IPS DF 4.7 (cell line): ENCODE data around the gene MLPH.

Experiments used
- DNase-seq: peaks from one replicate; pipeline ENCODE4 v3.0.0-alpha.2; 2013; ENCODE audit warnings: low spot score; ENCODE audit errors: extremely low read depth

Gene MLPH

DNA sequence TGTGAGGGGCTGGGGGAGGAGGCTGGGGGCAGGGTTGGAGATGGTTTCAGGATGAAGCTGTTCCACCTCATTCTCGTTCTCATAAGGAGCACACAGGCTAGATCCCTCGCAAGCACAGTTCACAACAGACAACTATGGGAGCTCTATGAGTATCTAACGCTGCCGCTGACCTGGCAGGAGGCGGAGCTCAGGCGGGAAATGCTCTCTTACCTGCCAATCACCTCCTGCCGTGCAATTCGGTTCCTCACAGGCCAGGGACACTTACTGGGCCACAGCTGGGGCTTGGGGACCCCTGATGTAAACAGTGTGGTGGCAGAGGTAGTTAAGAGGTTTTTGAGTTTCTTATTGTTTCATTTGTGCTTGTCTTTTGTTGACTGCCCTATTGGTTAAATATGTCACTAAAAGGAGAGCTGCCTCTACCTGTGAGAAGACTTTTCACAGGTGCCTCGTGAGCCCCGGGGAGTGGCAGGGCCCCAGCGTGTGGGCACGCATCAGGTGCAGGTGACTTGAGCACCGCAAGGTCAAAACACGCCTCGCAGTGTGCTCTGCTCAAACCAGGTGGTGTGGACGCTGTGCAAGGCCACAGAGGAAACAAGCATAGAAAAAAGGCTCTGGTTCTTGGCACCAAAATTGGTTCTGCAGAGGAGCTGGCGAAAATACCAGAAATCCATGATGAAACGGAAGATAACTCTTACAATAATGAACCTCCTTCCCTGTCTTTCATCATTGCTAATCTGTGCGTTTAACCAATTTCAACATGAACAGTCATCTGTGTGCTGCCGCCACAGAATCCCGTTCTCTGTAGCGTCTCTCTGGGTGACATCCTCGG lies 10.2 kb downstream of the MLPH start:
- DNase-seq, result no peak

DNA sequence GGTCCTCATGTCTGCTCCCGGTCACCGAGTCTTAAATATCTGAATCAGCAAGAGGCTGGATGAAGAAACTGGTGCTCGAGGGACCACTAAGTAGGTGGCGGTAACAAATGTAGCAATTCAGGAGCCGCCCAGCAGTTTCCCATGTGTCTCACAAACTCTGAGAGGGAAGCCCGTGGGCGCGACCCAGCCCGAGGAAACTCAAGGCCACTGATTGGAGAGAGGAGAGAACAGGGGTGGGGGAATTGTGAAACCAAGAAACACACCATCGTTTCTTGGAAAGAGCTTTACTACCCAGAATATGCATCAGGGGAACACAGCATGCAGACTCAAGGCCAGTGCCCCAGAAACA lies 10.8 kb downstream of the MLPH start:
- DNase-seq, result no peak

DNA sequence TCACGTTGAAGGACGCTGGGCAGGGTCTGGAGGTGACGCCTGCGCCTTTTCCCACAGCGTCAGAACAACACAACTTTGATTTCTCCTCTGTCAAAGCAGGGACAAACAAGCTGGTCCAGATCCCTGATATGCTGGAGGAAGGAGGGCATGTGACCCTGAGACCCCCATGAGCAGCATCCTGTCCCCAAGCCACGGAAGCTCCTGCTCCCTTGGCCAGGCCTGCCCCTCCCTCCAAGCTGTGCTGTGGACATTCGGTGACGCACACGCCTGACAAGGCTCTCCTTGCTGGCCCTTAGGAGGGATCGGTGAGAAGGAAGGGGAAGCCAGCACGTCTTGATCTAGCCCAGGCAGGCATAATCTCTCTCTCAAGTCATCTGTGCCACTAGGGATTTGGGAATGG lies 11.3 kb downstream of the MLPH start:
- DNase-seq, result no peak

DNA sequence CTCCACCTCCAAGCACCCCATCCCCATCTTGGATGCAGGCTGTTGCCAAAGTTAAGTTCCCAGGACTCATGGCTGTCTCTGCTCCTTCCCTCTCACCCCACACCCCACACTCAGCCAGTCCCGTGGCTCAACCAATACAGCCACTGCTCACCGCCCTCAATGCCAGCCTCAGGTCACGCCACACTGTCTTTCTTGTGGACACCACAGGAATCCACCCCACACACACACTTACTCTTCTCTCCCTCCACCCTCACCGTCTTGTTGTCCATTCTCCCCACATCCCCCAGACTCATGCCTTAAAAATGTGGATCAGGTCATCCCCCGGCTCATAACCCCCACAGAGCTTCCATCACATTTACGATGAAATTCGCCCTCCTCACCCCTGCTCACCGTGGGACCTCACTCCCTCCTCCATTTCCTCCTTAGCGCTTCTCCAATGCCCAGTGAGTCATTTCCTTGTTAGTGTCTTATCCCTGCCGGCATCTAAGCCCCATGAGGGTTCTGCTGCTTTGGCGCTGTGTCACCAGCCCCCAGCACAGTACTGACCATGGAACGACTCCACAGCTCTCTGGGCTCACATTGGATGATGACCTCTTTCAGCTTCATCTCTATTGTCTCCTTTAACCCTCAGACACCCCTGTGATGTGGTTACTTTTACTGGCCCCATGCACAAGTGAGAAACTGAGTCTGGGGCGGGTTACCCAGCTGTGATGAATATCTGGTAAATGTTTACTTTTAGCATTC lies 13.8 kb downstream of the MLPH start:
- DNase-seq, result no peak

GRCh38 chr2:237501892-237502513 lies 15.0 kb downstream of the MLPH start:
- DNase-seq, result no peak

DNA sequence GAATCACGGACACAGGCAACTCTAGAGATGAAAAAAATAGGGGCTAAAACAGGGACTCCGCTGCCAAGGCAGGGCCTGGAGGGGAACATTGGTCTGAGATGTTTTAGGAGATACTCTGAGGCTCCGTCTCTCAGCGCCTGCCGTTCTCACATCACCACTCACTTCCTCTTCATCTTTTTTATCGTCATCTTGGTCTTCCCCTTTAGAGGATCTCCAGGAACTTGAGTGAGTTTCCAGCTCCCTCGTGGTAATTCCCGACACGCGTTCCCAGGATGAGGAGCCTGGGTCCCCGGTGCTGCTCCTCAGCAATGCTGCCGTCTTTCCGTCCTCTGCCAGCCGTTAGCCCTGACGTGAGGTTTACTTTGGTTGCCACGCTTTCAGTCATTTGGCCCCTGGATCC lies 16.1 kb downstream of the MLPH start:
- DNase-seq, result no peak

DNA sequence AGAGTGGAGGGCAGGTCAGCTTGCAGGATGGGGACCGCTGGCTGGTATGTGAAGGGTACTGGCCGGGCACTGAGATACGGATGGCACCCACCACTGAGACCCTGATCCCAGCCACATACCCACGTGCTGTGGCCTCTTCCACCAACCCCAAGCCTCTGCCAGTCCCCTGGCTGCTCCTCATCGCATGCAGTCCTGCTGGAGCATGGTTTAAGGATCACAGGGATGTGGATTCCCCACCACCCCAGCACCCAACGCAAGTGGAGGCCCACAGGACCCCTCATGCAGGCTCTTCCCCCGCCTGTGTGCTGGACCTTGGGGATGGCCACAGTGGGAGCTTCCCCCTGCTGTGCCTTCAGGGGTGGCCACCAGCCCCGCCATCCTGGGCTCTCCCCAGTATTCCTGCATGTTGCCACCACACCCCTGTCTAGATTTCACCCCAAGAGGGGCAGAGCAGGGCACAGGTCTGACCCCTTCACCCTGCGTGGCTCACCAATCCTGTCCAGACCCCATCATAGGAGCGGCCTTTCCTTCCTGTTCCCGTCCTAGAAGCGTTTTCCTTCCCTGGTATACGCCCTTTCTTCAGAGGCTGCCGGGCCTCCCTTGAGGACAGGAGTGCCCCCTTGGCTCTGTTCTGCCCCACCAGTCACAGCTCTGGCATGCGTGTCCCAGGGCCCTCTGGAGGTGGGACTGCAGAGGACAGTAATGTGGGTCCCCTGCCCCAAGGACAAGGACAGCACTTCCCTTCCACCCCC lies 18.3 kb downstream of the MLPH start:
- DNase-seq, result no peak

DNA sequence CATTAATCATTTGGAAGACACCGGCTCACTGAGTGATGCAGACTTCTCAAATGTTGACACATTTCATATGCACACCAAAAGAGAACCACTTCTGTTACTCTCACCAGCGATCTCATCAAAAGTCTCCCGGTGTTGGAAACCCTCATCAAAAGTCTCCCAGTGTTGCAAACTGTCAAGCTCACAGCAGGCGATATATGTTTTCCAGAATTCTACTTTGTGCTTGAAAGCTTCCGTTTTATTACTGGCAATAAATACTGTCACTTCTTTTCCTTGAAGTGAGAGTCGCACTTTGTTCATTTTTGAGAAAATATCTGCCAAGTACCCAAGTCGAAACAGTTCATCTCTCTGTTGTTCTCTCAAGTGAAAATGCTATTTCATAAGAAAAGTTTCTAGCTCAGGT lies 20.5 kb downstream of the MLPH start:
- DNase-seq, result no peak

GRCh38 chr2:237508361-237508760 lies 21.3 kb downstream of the MLPH start:
- no peak for DNase-seq

DNA sequence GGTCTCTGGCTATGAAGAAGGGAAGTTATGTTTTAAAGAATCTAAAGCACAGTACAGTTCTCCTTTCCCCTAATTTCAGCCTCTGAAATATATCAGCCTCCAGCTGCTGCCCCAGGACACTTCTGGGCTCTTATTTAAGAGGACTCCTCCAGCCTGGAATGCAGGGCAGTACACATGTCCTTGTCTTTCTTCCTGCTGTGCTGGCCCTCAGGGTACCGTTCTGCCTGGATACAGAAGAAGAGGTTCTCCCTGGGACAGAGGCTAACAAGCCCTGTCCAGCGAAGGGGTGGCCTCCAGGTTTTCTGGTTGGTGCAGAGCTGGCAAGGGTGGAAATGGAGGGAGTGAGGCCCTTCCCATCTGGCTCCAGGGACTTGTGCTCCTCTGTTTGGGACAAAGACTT lies 22.1 kb downstream of the MLPH start:
- no peak for DNase-seq

GRCh38 chr2:237509905-237510304 lies 22.9 kb downstream of the MLPH start:
- no peak for DNase-seq

DNA sequence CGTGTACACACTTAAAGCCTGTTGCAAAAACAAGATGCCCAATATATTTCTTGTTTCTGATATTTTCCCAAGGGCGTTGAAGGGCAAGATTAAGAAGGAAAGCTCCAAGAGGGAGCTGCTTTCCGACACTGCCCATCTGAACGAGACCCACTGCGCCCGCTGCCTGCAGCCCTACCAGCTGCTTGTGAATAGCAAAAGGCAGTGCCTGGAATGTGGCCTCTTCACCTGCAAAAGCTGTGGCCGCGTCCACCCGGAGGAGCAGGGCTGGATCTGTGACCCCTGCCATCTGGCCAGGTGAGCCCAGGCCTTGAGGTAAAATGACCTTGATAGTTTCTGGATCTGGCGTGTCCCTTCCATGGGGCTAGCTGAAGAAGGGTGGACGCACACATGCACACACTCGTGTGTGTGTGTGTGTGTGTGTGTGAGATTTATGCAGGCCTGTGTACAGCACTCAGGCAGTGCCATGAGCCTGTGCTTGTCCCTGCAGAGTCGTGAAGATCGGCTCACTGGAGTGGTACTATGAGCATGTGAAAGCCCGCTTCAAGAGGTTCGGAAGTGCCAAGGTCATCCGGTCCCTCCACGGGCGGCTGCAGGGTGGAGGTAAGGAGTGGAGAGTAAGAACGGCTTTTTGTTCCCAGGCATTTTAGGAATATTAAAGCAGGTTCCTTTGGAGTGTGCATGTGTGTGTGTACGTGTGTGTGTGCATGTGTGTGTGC lies 23.6 kb downstream of the MLPH start:
- DNase-seq, result no peak

DNA sequence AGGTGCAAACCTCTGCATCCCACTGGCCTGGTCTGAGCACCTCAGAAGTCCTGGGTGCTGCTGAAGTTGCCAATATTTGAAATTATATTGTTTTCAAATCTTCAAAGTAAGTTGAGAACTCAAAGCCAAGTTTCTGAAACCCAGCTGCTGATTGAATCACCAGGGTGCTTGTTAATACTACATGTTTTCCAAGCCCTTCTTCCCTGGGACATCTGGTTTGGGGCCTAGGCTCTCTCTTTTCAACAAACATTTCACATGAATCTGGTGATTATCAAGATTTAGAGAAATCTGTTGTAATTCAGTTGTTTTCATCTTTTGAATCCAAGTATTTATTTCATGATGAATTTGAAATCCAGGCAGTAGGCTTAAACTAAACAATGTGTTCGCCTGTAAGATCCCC lies 24.4 kb downstream of the MLPH start:
- no peak for DNase-seq

GRCh38 chr2:237511885-237512405 lies 24.9 kb downstream of the MLPH start:
- DNase-seq, result no peak

GRCh38 chr2:237512774-237513466 lies 25.9 kb downstream of the MLPH start:
- peak; percentile 92 for DNase-seq

DNA sequence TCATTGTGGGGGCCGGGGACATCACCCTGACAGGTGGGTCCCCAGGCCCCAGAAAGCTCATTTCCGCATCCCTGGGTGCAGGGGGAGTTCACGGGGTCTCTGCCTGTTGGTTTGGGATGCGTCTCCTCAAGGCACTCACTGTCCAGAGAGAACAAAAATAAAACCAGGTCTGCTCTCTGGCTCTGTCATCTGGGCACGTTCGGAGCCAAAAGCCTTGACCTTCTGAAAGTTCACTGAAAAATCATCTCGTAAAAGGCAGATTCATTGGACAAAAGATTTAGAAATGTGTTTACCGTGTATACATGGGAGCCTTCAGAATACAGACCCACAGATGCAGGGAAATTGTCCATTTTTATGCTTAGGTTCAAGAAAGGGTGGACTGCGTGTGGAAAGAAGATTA lies 26.6 kb downstream of the MLPH start:
- no peak for DNase-seq

- no peak for DNase-seq
Observed at GRCh38 chr2:237514474-237515130, 27.6 kb downstream of the MLPH start.

DNA sequence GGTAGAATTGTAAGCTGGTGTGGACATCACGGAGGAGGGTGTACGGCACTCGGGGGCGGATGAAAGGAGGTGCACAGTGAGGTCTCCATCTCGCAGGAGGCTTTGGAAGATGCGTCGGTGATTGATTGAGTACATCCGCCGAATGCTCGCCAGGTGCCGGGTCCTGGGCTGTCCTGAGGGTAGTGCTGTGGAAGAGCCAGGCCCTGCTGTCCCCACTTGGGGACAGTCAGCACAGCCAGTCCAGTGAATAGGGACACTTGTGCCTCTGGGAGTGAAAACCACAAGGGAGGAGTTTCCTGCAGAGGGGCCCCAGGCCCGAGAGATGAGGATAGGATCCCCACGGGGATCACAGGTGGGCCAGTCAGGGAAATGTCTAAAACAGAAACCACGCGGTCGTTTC lies 28.1 kb downstream of the MLPH start:
- no peak for DNase-seq

DNA sequence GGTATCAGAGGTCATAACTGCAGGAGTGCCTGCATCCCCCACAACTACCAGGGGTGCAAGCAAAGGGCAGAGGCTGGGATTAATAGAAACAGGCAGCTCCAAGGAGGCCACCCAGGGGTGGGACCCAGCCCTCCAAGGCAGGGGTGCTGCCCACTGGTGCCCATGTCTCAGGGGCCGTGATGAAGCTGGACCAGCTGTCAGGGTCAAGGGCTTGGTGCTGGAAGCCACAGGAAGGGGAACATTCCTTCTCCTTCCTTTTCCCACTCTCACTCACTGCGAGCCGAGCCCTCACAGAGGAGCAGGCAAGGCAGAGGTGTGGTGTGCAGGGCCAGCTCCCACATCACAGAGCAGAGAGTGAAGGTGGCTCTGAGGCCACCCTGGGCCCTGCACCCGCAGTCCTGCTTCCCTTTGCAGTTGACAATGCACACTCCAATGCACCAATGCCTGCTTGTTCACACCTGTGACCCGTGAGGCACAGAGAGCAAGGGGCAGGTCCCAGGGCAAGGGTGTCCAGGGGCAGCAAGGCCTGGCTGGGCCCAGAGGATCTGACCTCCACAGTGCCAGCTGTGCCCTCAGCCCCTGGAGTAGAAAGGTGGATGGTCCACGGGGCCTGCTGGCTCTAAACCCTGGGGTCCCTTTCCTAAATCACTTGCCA lies 28.7 kb downstream of the MLPH start:
- DNase-seq, result no peak
